Pulmonary artery endothelial cell (primary cell): ENCODE data around the gene BMX. TPM values are rescaled to one million over a fixed set of nuclear protein-coding genes. Genes with fewer than 3 reads are reported as not detected.

Experiments used
- DNase-seq: peaks from one replicate; pipeline ENCODE4 v3.0.0-alpha.2; 2011; ENCODE audit warnings: low read depth, low spot score
- total RNA-seq: library from RNA; depleted of rRNA; stranded (reverse); fragments of >200 nt; gene quantifications from 2 replicates; pipeline ENCODE4 v1.2.3, GENCODE V29; 2014

BMX gene
- total RNA-seq, 1 donor from 2014 or later = 209 TPM

GRCh38 chrX:15505101-15505500 lies 4.5 kb downstream of the BMX start:
- DNase-seq = no peak

DNA sequence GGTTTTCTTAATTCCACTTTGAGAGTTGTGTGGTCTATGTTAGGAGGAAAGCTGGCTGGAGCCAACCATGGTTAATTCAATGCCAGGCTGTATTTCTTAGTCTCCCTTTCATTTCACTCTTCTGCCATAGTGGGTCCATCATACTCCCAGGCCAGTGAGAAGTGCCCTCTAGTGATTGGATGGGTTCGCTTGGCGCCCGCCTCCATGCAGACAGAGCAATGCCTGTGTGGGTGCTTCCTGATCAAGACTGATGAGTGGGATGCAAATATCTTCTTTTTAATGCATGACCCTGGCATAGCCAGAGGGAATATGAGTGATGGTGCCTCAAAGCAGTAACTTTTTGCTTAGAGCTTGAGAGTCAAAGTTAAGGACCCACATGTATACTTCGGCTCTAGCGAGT lies 6.4 kb downstream of the BMX start:
- no peak for DNase-seq

GRCh38 chrX:15509845-15510244 lies 9.2 kb downstream of the BMX start:
- no peak for DNase-seq

- DNase-seq = peak; percentile 79
Measured at GRCh38 chrX:15511563-15511962, 11.0 kb downstream of the BMX start.

- no peak for DNase-seq
Measured at GRCh38 chrX:15512401-15512965, 11.9 kb downstream of the BMX start.

- DNase-seq = no peak
Measured at GRCh38 chrX:15514279-15514678, 13.7 kb downstream of the BMX start.

DNA sequence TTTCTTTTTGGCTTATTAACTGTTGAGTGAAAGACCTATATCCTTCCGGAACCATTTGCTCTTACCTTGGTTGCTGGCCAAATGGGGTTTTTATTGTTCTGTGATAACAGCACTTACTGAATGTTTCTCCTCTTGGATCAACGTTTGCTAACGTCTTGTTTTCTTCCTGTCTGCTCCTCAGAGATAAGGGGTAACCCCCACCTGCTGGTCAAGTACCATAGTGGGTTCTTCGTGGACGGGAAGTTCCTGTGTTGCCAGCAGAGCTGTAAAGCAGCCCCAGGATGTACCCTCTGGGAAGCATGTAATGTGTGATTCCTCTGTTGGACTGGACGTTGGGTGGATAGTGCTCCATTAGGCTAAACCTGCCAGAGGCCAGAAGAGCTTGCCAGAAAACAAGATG lies 15.3 kb downstream of the BMX start:
- peak; percentile 99 for DNase-seq

DNA sequence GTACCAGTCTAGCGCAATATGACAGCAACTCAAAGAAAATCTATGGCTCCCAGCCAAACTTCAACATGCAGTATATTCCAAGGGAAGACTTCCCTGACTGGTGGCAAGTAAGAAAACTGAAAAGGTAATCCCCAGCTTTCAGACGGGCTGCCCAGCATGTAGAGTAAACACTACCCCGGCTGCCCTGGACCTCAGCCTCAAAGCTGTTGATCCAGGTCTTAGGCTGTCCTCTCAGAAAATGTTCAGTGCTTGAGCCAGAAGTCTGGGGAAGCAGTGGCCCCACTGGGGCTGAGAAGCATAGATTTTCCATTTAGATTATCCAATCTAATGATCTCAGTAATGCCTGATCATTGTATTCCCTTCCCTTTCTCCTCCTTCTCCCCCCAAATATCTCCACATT lies 21.9 kb downstream of the BMX start:
- DNase-seq = no peak

DNA sequence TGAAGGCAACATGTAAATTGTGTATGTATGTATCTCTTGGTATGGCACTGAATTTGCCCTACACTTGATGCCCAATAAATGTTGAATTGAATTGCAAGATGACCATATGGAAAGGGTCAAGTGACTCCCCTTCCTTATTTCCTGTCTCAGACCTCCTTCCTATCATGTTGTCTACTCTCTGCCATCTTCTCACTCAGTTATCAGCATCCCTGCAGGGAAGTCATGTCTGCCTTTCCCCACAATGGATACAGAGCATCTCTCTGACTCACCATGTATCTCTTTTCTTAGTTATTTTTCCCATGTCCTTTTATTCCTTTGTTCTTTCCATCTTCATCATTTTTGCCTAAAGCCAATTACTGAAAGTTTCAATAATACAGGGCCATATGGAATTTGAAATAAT lies 22.5 kb downstream of the BMX start:
- no peak for DNase-seq

GRCh38 chrX:15524417-15524816 lies 23.8 kb downstream of the BMX start:
- DNase-seq = peak; percentile 81

DNA sequence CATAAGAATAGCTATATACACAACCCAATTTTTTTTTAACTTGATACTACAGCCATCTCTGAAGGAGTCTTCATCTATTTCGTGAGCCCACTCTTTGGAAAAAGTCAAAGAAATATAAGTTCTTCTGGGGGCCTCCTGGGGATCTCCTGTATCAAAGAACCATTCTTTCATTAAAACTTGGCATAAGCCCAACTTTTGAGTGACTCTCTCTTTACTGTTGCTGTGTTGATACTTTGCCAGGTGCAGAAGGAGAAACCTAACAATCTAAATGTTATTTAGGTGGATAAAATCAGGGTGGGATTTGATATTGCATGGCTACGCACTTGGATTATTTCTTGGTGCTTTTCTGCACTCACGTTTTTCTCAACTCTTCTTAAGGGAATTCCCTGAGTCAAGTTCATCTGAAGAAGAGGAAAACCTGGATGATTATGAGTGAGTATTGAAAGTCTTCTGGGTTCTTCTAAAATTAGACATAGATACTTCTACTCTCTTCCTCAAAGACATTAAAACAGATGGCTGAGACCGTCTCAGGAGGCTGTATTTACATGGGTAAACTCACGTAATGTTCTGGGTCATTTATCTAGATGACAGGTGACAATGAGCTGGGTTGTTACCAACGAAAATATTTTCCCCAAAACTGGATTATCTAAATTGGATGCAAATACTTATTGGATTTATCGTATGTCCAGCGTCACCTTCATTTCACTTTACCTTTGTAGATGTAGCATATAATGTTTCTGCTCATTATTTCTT lies 25.2 kb downstream of the BMX start:
- DNase-seq = no peak

- DNase-seq = no peak
Measured at GRCh38 chrX:15529165-15529564, 28.6 kb downstream of the BMX start.

DNA sequence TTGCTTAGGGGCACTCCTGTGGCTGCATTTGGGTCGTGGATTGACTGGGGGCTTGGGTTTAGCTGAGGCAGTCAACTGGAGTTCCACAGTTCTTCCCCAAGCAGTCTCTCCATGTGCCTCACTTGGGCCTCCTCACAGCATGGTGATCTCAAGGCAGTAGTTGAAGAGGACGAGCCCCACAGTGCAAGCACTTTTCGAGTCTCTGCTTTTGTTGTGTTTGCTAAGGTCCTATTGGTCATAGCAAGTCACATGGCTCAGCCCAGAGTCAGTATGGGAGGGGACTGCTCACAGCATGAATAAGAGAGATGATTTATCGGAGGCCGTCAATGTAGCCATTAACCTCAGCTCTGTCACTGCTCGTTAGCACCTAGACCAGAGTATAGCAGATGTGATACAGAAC lies 29.7 kb downstream of the BMX start:
- DNase-seq = no peak

- no peak for DNase-seq
Measured at GRCh38 chrX:15546745-15547144, 46.1 kb downstream of the BMX start.

- no peak for DNase-seq
Measured at GRCh38 chrX:15547356-15547755, 46.7 kb downstream of the BMX start.

DNA sequence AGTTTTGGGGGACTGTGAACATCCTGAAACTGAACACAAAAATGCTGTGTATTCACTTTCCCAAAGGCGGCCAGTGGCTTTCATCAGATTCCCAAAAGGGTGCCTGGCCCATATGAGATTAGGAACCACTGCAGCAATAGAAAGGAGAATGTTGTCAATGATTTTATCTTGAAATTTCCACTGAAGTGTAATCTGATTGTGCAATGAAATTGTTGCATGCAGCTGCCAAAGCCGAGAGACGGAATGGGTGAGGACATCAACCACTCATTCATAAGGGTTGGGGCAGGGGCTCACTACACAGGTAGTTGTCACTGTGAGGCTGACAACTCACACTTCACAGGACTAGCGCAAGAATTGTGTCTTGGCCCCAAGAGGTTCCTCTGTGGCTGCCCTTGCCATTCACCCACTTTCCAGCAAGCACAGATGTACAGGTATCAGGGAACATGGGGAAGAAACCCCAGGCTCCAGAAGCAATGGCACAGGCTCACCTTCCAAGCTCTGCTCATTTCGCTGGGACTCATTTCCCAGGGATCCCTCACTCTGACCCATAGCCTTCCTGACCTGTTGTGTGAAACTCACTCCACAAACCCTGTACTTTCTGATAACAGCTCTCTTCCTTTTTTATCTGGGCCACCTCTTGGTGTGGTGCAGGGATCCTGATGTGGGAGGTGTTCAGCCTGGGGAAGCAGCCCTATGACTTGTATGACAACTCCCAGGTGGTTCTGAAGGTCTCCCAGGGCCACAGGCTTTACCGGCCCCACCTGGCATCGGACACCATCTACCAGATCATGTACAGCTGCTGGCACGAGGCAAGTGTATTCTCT lies 48.8 kb downstream of the BMX start:
- DNase-seq = no peak

- no peak for DNase-seq
Measured at GRCh38 chrX:15559227-15559626, 58.6 kb downstream of the BMX start.

DNA sequence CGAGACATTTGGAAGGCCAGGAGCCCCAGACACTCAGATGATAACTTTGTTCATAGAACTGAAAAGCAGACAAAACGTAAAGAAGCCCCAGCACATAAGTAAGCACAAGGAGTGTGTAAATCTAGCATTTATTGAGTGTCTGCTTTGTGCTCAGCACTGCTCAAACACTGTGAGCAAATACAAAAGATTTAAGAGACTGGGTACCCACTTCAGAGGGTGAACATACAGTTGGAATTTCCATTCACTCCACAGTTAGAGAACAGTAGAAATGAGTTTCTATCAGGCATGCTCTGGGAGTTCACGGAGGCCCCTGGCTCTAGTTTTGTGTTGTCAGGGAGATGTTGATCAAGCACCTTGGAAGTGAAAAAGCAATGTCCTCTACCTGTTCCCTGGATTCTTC lies 60.3 kb downstream of the BMX start:
- DNase-seq = no peak

GRCh38 chrX:15563056-15563455 lies 62.4 kb downstream of the BMX start:
- no peak for DNase-seq

GRCh38 chrX:15564981-15565579 lies 64.5 kb downstream of the BMX start:
- DNase-seq = peak; percentile 87

DNA sequence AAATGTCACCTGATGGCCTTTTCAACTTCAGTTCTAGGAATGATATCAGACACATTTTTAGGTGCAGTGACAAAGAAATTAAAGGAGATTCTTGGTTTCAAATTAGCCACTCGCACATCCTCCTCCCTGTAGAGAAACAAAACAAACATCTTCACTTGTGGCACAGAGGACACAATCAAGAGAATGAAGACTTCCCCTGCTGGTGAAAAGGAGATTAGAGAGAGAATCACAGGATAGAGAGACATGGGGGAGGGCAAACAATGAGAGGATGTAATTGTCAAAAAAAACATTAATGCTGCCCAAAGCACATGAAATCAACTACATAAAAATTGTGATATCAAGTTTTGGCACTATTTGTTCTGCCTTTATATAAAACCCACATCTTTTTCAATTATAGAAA lies 65.6 kb downstream of the BMX start:
- no peak for DNase-seq

DNA sequence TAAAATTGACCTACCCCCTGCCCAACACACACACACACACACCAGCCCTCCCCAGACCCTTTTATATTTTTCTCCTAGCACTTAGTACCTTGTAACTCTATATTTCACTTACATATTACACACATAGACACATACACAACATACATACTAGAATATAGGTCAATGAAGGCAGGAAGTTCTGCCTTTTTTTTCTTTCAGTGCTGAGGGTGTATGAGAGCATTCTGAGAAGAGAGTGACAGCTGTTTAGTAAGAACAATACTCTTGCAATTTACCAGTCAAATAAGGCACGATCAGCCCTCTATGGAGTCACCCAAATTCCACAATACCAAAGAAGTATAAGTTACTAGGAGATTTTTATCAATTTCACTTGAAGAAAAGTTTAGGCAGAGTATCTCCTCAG lies 66.7 kb downstream of the BMX start:
- DNase-seq = no peak
